ENCODE measurements around the gene RABAC1.

DNA sequence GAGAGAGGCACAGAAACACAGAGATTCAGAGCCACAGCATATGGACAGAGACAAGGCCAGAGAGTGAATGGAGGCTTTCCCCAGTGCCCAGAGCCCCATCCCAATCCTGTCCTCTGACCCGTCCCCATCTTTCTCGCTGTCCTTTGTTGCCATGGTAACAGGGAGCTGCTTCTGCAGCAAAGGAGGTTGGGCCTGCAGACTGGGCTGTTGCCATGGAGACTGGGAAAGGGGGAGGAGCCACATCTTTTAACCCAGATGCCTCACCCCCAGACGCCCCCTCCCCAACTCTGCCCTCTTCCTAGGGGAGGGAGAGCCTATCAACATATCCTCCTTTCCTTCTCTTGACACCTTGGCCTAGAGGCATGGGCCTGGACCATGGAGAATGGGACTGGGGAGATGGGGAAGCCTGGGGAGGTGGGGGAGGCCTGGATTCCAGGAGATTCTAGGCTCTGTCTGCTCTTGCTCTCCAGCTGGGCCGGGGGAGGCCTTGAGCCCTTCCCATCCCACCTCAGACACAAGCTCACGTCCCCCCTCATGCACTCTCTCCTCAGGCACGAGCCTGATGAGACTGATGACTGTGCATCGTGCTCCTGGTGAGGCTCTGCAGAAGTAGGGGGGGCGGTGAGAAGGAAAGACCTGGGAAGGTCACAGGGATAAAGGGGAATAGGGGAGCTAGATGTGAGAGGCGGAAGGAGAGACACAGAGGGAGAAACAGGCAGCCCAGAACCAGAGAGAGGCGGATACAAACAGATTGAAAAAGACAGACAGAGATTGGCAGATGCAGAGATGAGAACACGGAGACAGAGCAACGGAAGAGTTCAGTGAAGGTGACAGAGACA lies 37.1 kb upstream of the RABAC1 start:
- TF ChIP-seq CTCF (conservative IDR thresholded peaks at IDR 0.05; ENCODE audit: low read depth in 2 of 2) (no peak), ZNF331 (CRISPR knock-in tag; IDR thresholded peaks at IDR 0.05; ENCODE audit: low read depth) (no peak), EZH2 (IDR thresholded peaks at IDR 0.05; ENCODE audit: low read depth, unreplicated experiment) (no peak), POLR2AphosphoS5 (IDR thresholded peaks at IDR 0.05; ENCODE audit: low read depth) (no peak), NANOG (IDR thresholded peaks at IDR 0.05; ENCODE audit: borderline replicate concordance) (no peak), EZH2phosphoT487 (IDR thresholded peaks at IDR 0.05; ENCODE audit: unreplicated experiment) (no peak), JUNB (IDR thresholded peaks at IDR 0.05; ENCODE audit: unreplicated experiment) (no peak), CREB1 (CRISPR knock-in tag; IDR thresholded peaks at IDR 0.05; ENCODE audit: low read depth) (no peak), STAT1 (IDR thresholded peaks at IDR 0.05; ENCODE audit: unreplicated experiment) (no peak)
- TF ChIP-seq, protein P1, sequence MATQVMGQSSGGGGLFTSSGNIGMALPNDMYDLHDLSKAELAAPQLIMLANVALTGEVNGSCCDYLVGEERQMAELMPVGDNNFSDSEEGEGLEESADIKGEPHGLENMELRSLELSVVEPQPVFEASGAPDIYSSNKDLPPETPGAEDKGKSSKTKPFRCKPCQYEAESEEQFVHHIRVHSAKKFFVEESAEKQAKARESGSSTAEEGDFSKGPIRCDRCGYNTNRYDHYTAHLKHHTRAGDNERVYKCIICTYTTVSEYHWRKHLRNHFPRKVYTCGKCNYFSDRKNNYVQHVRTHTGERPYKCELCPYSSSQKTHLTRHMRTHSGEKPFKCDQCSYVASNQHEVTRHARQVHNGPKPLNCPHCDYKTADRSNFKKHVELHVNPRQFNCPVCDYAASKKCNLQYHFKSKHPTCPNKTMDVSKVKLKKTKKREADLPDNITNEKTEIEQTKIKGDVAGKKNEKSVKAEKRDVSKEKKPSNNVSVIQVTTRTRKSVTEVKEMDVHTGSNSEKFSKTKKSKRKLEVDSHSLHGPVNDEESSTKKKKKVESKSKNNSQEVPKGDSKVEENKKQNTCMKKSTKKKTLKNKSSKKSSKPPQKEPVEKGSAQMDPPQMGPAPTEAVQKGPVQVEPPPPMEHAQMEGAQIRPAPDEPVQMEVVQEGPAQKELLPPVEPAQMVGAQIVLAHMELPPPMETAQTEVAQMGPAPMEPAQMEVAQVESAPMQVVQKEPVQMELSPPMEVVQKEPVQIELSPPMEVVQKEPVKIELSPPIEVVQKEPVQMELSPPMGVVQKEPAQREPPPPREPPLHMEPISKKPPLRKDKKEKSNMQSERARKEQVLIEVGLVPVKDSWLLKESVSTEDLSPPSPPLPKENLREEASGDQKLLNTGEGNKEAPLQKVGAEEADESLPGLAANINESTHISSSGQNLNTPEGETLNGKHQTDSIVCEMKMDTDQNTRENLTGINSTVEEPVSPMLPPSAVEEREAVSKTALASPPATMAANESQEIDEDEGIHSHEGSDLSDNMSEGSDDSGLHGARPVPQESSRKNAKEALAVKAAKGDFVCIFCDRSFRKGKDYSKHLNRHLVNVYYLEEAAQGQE (IDR thresholded peaks at IDR 0.05; ENCODE audit: unreplicated experiment): no peak
